H1 (cell line): ENCODE results near the gene ADIPOR2. TPM values are rescaled to one million over a fixed set of nuclear protein-coding genes. Genes with fewer than 3 reads are reported as not detected.

ENCODE experiments used
- CTCF ChIA-PET: fragments of 300-600 bp; sonication (Branson Sonifier 250); formaldehyde crosslinking; loops from one replicate; lab custom pipeline; 2021; ENCODE audit not compliant: partially characterized antibody; lab: Charles Lee
- POLR2A ChIA-PET: fragments of 300-600 bp; sonication (Branson Sonifier 250); formaldehyde crosslinking; loops from one replicate; lab custom pipeline; 2021; ENCODE audit warnings: inconsistent platforms; ENCODE audit not compliant: partially characterized antibody; lab: Charles Lee
- DNase-seq, 2 experiments: peaks; one replicate each; pipeline versions ENCODE4 v3.0.0 to v3.0.0-alpha.2; 2010 to 2022; ENCODE audit warnings: low spot score in 2 of 2, low read depth in 1 of 2, mixed read lengths in 1 of 2
- FAIRE-seq: peaks from 2 replicates; lab custom pipeline; 2011; peaks lifted over from hg19 to GRCh38; lab: Jason Lieb, UNC
- H2AFZ ChIP-seq: 2 replicates; pipeline ENCODE4 v1.8.1; 2012; ENCODE audit warnings: low read length, inconsistent platforms
- H2AK5ac ChIP-seq: 2 replicates; pipeline ENCODE4 v1.6.1; 2013; ENCODE audit warnings: low read depth, low read length
- H2BK120ac ChIP-seq: replicated peaks from 2 replicates; pipeline ENCODE3; 2013; ENCODE audit warnings: low read depth, low read length, inconsistent platforms
- H2BK12ac ChIP-seq: 2 replicates; pipeline ENCODE4 v1.6.1; 2013; ENCODE audit warnings: low read depth, low read length
- H2BK15ac ChIP-seq: 2 replicates; pipeline ENCODE4 v1.6.1; 2013; ENCODE audit warnings: low read length
- H2BK20ac ChIP-seq: 2 replicates; pipeline ENCODE4 v1.6.1; 2013; ENCODE audit warnings: low read length
- H2BK5ac ChIP-seq: 2 replicates; pipeline ENCODE4 v1.6.1; 2013; ENCODE audit warnings: low read depth, low read length
- H3K14ac ChIP-seq: 2 replicates; pipeline ENCODE4 v1.6.1; 2013; ENCODE audit warnings: inconsistent platforms; ENCODE audit not compliant: insufficient read length
- H3K18ac ChIP-seq: 2 replicates; pipeline ENCODE4 v1.6.1; 2013; ENCODE audit warnings: low read length; ENCODE audit errors: extremely low read depth
- H3K23ac ChIP-seq: 2 replicates; pipeline ENCODE4 v1.6.1; 2013; ENCODE audit warnings: inconsistent platforms; ENCODE audit not compliant: insufficient read length
- H3K23me2 ChIP-seq: 2 replicates; pipeline ENCODE4 v1.6.1; 2013; ENCODE audit warnings: low read depth, low read length
- H3K27ac ChIP-seq: 2 replicates; pipeline ENCODE4 v1.6.1; 2011; ENCODE audit warnings: low read depth, low read length, inconsistent platforms
- H3K27me3 ChIP-seq, 4 experiments: replicated peaks in 1 of 4; 1 replicate in 1 of 4; 2 replicates in 3 of 4; pipeline versions ENCODE4 v1.6.1 to v1.8.1; 2011 to 2013; ENCODE audit warnings: low read length in 3 of 4, mild to moderate bottlenecking in 3 of 4, inconsistent platforms in 2 of 4, mixed read lengths in 2 of 4, moderate library complexity in 1 of 4; ENCODE audit not compliant: control insufficient read depth in 3 of 4, insufficient read depth in 3 of 4; ENCODE audit errors: extremely low read depth in 1 of 4
- H3K36me3 ChIP-seq, 4 experiments: 2 replicates each; pipeline versions ENCODE4 v1.6.1 to v1.8.1; 2011 to 2013; ENCODE audit warnings: mild to moderate bottlenecking in 4 of 4, low read length in 3 of 4, moderate library complexity in 2 of 4, control low read depth in 1 of 4, inconsistent platforms in 1 of 4; ENCODE audit not compliant: insufficient read depth in 4 of 4, control insufficient read depth in 2 of 4
- H3K4ac ChIP-seq: replicated peaks from 2 replicates; pipeline ENCODE3; 2013; ENCODE audit warnings: low read length, low read depth, mixed read lengths, inconsistent platforms; ENCODE audit not compliant: insufficient read length
- H3K4me1 ChIP-seq, 4 experiments: replicated peaks in 1 of 4; 1 replicate in 1 of 4; 2 replicates in 3 of 4; pipeline versions ENCODE4 v1.6.1 to v1.8.1; 2011 to 2013; ENCODE audit warnings: low read length in 3 of 4, inconsistent platforms in 2 of 4, mixed read lengths in 1 of 4; ENCODE audit not compliant: insufficient read depth in 4 of 4, control insufficient read depth in 3 of 4
- H3K4me2 ChIP-seq, 2 experiments: 2 replicates each; pipeline versions ENCODE4 v1.6.1 to v1.8.1; 2011 to 2013; ENCODE audit warnings: low read depth in 2 of 2, low read length in 2 of 2, control low read depth in 1 of 2, inconsistent platforms in 1 of 2, mild to moderate bottlenecking in 1 of 2; ENCODE audit not compliant: insufficient read depth in 1 of 2
- H3K4me3 ChIP-seq, 4 experiments: fragments of 200-600, 300-600 bp in 1 of 4; sonication (generic), shearing (Covaris generic), sonication (Bioruptor Twin) in 1 of 4; 2 replicates each; pipeline versions ENCODE4 v1.5.1 to v1.8.1; 2011 to 2016; ENCODE audit warnings: low read length in 4 of 4, low read depth in 3 of 4, control low read depth in 2 of 4, inconsistent platforms in 2 of 4, mild to moderate bottlenecking in 2 of 4, mixed read lengths in 1 of 4, moderate library complexity in 1 of 4; ENCODE audit not compliant: insufficient read depth in 2 of 4; ENCODE audit errors: extremely low read depth in 1 of 4
- H3K56ac ChIP-seq: replicated peaks from 2 replicates; pipeline ENCODE3; 2013; ENCODE audit warnings: low read depth, mild to moderate bottlenecking, mixed read lengths, low read length, inconsistent platforms; ENCODE audit not compliant: insufficient read length
- H3K79me1 ChIP-seq: 2 replicates; pipeline ENCODE4 v1.6.1; 2013; ENCODE audit warnings: low read depth, low read length, control low read depth
- H3K79me2 ChIP-seq, 2 experiments: 2 replicates each; pipeline versions ENCODE4 v1.6.1 to v1.8.1; 2012 to 2013; ENCODE audit warnings: low read length in 2 of 2, mild to moderate bottlenecking in 2 of 2, inconsistent platforms in 1 of 2; ENCODE audit not compliant: insufficient read depth in 2 of 2, control insufficient read depth in 1 of 2
- H3K9ac ChIP-seq, 4 experiments: replicated peaks in 1 of 4; 1 replicate in 1 of 4; 2 replicates in 3 of 4; pipeline versions ENCODE4 v1.6.1 to v1.8.1; 2011 to 2013; ENCODE audit warnings: low read depth in 3 of 4, low read length in 3 of 4, control low read depth in 2 of 4, mild to moderate bottlenecking in 2 of 4, moderate library complexity in 2 of 4, inconsistent platforms in 1 of 4; ENCODE audit errors: extremely low read depth in 1 of 4
- H3K9me3 ChIP-seq, 2 experiments: 2 replicates each; pipeline versions ENCODE4 v1.6.1 to v1.8.1; 2012 to 2013; ENCODE audit warnings: mild to moderate bottlenecking in 2 of 2, moderate library complexity in 2 of 2, control low read depth in 1 of 2, inconsistent platforms in 1 of 2, low read depth in 1 of 2, low read length in 1 of 2, mixed read lengths in 1 of 2; ENCODE audit not compliant: insufficient read depth in 2 of 2
- H4K20me1 ChIP-seq, 2 experiments: replicated peaks in 1 of 2; 2 replicates each; pipeline versions ENCODE3 to v1.8.1; 2011 to 2013; ENCODE audit warnings: inconsistent platforms in 2 of 2, low read length in 2 of 2, mild to moderate bottlenecking in 1 of 2; ENCODE audit not compliant: insufficient read depth in 2 of 2, control insufficient read depth in 1 of 2
- H4K5ac ChIP-seq: 2 replicates; pipeline ENCODE4 v1.6.1; 2013; ENCODE audit warnings: low read length, low read depth, mixed read lengths, inconsistent platforms; ENCODE audit not compliant: insufficient read length
- H4K8ac ChIP-seq: 2 replicates; pipeline ENCODE4 v1.8.0; 2013; ENCODE audit warnings: mild to moderate bottlenecking, moderate library complexity, low read length, inconsistent platforms; ENCODE audit not compliant: insufficient read depth; ENCODE audit errors: extremely low read depth
- H4K91ac ChIP-seq: replicated peaks from 2 replicates; pipeline ENCODE3; 2013; ENCODE audit warnings: low read length, mixed read lengths, inconsistent platforms; ENCODE audit not compliant: insufficient read length
- EP300 ChIP-seq, 2 experiments: IDR thresholded peaks; 1 replicate in 1 of 2; 2 replicates in 1 of 2; pipeline ENCODE4 v1.6.1; 2011 to 2012; ENCODE audit warnings: low read depth in 2 of 2, low read length in 2 of 2, mild to moderate bottlenecking in 2 of 2, borderline replicate concordance in 1 of 2, inconsistent platforms in 1 of 2, moderate library complexity in 1 of 2
- POLR2AphosphoS5 ChIP-seq: IDR thresholded peaks from 2 replicates; pipeline ENCODE4 v1.6.1; 2011; ENCODE audit warnings: low read depth, low read length
- RAD21 ChIP-seq, 2 experiments: IDR thresholded peaks in 1 of 2; conservative IDR thresholded peaks in 1 of 2; 2 replicates each; pipeline ENCODE4 v1.6.1; 2011; ENCODE audit warnings: low read depth in 2 of 2, low read length in 2 of 2, improper control_type of control experiment in 1 of 2, inconsistent platforms in 1 of 2, mild to moderate bottlenecking in 1 of 2, moderate library complexity in 1 of 2
- RFX5 ChIP-seq: IDR thresholded peaks from 2 replicates; pipeline ENCODE4 v1.6.1; 2011; ENCODE audit warnings: low read depth, low read length, improper control_type of control experiment, borderline replicate concordance
- RNF2 ChIP-seq: fragments of 200-900, 300-1000 bp; sonication (generic); IDR thresholded peaks from 2 replicates; pipeline ENCODE4 v1.7.1; 2016; ENCODE audit warnings: borderline replicate concordance, low read depth, mild to moderate bottlenecking, antibody characterized with exemption, low read length; ENCODE audit not compliant: poor library complexity, severe bottlenecking; ENCODE audit errors: missing control alignments
- RXRA ChIP-seq: IDR thresholded peaks from 2 replicates; pipeline ENCODE4 v1.6.1; 2011; ENCODE audit warnings: low read depth, mild to moderate bottlenecking, low read length, moderate library complexity; ENCODE audit not compliant: insufficient read depth
- SUZ12 ChIP-seq: fragments of 200-600 bp; sonication (generic); IDR thresholded peaks from 2 replicates; pipeline ENCODE4 v1.6.1; 2012; ENCODE audit warnings: mild to moderate bottlenecking, inconsistent platforms, low read length, moderate library complexity, mixed read lengths
- YY1 ChIP-seq: IDR thresholded peaks from 2 replicates; pipeline ENCODE4 v1.6.1; 2011; ENCODE audit warnings: low read depth, mild to moderate bottlenecking, low read length
- WGBS, 2 experiments: shearing (Covaris generic) in 1 of 2; methylation state at CpG; one replicate each; pipeline versions ENCODE4 v1.1.6 to v1.1.7; 2013 to 2015; ENCODE audit warnings: low lambda C conversion rate in 2 of 2, mixed read lengths in 2 of 2, inconsistent platforms in 1 of 2, low coverage in 1 of 2, missing lambda C conversion rate in 1 of 2; ENCODE audit not compliant: insufficient replicate concordance in 2 of 2, insufficient coverage in 1 of 2, insufficient read length in 1 of 2; ENCODE audit errors: extremely low coverage in 1 of 2, missing lambda C conversion rate in 1 of 2; 5-methylcytosine and 5-hydroxymethylcytosine counted together
- polyA plus RNA-seq, 7 experiments: library from polyadenylated mRNA; depleted of rRNA in 3 of 7; stranded (reverse) in 5 of 7; unstranded in 2 of 7; fragments of >200 nt in 5 of 7; fragments of 200-250 nt in 2 of 7; gene quantifications; 1 replicate in 5 of 7; 2 replicates in 1 of 7; 4 replicates in 1 of 7; pipeline versions ENCODE4 v1.2.1 to v1.2.3, GENCODE V29; 2011 to 2013; ENCODE audit warnings: missing spikeins in 2 of 7, mixed read lengths in 2 of 7
- total RNA-seq: library from RNA; stranded (reverse); fragmentation: NEBNext Ultra II Directional; extraction: Animal tissue kit (Norgen Biotek cat#: 25700); gene quantifications from 2 replicates; pipeline ENCODE4 v1.2.1, GENCODE V29; 2021

Gene ADIPOR2
- total and polyA plus RNA-seq, 2 of the 8 experiments (the other 6 are each of a cell fraction or from before 2014, with no cell fraction given), result 17.5 to 50.8 TPM

DNA sequence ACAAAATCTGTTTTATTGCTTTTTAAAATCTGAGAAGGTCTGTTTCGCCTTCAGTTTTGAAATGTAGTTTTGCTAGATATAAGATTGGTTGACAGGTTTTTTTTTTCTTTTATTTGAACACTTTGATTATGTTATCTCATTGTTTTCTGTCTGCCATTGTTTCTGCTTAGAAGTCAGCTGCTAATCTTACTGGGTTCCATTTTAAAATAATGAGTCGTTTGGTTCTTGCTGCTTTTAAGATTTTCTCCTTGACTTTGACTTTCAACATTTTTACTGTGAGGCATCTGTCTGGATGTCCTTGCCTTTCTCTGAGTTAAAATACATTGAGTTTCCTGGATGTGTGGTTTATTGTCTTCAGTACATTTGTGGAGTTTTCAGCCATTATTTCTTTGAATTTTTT is 56.7 kb downstream of the ADIPOR2 start:
- CTCF ChIA-PET, result interaction anchor here (0.6 kb wide), 1 partner anchor 647 kb away, joined by 3 read pairs; no protein-coding TSS in a partner anchor

More for the DNA sequence above, 56.7 kb downstream of the ADIPOR2 start:
- Histone ChIP-seq H3K9ac (no peak overlapping the region), H3K79me2 (peaks cover 0 to 68% of the 10 kb centered on the region in 2 experiments; a peak in 2 of 4 replicates), H4K5ac (no peak overlapping the region), H3K36me3 (peaks cover 0 to 6% (median 1%) of the 10 kb centered on the region in 4 experiments; a peak in 2 of 8 replicates), H4K91ac (no peak overlapping the region), H3K4me2 (no peak overlapping the region), H3K23me2 (no peaks in the 10 kb centered on the region), H2AK5ac (no peak overlapping the region), H2AFZ (no peak overlapping the region), H4K20me1 (peaks cover 0 to 2% of the 10 kb centered on the region in 2 experiments), H2BK120ac (no peak overlapping the region), H3K14ac (no peak overlapping the region), H3K27me3 (0 out of 7 replicates have a peak, but pooled peaks cover 0 to 2% (median 0%) of the 10 kb centered on the region in 4 experiments), H3K18ac (no peak overlapping the region), H3K79me1 (no peaks in the 10 kb centered on the region), H3K23ac (no peak overlapping the region), H2BK12ac (no peak overlapping the region), H3K4me3 (no peak overlapping the region), H2BK20ac (no peak overlapping the region), H2BK5ac (no peak overlapping the region), H4K8ac (no peak overlapping the region), H3K4me1 (no peaks in the 10 kb centered on the region), H3K9me3 (no peaks in the 10 kb centered on the region; a peak in 1 of 4 replicates), H3K27ac (no peak overlapping the region), H2BK15ac (no peak overlapping the region), H3K56ac (no peak overlapping the region), H3K4ac (no peak overlapping the region)
- POLR2A ChIA-PET, result no interaction called here
- DNase-seq (no peak), FAIRE-seq (no peak)
- 91% methylated on average over 2 of the region's 2 CpGs; no CpG with 5 or more reads in 1 of the 2 experiments for WGBS, 2 experiments
- no peak for TF ChIP-seq EP300 (IDR thresholded peaks at IDR 0.05; ENCODE audit: borderline replicate concordance in 1 of 2, low read depth in 2 of 2, low read length in 2 of 2)
- TF ChIP-seq SUZ12, result no peak
- TF ChIP-seq RAD21 (IDR thresholded peaks at IDR 0.05 in 1 of 2, conservative IDR thresholded peaks at IDR 0.05 in 1 of 2; ENCODE audit: low read depth in 2 of 2, low read length in 2 of 2), result no peak
- no peak for TF ChIP-seq RFX5
- TF ChIP-seq RNF2, result no peak
- peak; percentile 19; the same call in 1 of the 2 replicates for TF ChIP-seq YY1
- TF ChIP-seq RXRA, result no peak
- TF ChIP-seq POLR2AphosphoS5, result no peak
